ENCODE data around the gene RNASET2.
A peak's percentile ranks its signal among the peaks of the same experiment; 100 is the strongest.

RNASET2 gene

DNA sequence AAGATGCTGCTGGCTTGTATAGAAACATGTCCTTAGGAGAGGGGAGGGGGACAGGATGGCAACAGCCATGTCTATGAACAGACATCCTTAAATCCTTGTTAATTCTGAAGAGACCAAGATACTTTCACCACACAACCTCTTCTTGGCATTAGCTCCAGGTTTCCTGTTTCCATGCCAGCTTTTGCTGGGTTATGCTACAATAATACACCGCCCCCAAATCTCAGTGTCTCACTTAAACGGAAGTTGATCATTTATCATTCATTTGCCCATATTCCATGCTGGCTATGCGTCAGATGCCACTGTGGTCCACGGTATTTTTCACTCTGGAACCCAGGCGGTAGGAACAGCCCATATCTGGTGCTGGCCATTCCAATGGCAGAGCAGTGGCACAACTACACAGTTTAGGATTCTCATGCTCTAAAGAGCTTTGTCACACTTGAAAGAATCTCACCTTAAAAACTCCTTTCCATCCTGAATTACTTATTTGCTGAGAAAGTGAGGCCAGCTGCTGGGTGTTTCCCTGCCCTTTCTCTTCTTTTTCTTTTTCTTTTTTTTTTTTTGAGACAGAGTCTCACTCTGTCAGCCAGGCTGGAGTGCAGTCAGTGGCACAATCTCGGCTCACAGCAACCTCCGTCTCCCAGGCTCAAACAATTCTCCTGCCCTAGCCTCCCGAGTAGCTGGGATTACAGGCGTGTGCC lies 3.7 kb upstream of the RNASET2 start:
- H3K4me3 ChIP-seq (ENCODE audit: severe bottlenecking) = no peak overlapping the region
- no peak overlapping the region for H3K27ac ChIP-seq (ENCODE audit: poor library complexity, severe bottlenecking)
- DNase-seq (ENCODE audit: low spot score) (no peak), ATAC-seq (ENCODE audit: low read depth) (no peak)
- H3K36me3 ChIP-seq (ENCODE audit: low read depth) = no peaks in the 10 kb centered on the region
- TF ChIP-seq, protein P1, sequence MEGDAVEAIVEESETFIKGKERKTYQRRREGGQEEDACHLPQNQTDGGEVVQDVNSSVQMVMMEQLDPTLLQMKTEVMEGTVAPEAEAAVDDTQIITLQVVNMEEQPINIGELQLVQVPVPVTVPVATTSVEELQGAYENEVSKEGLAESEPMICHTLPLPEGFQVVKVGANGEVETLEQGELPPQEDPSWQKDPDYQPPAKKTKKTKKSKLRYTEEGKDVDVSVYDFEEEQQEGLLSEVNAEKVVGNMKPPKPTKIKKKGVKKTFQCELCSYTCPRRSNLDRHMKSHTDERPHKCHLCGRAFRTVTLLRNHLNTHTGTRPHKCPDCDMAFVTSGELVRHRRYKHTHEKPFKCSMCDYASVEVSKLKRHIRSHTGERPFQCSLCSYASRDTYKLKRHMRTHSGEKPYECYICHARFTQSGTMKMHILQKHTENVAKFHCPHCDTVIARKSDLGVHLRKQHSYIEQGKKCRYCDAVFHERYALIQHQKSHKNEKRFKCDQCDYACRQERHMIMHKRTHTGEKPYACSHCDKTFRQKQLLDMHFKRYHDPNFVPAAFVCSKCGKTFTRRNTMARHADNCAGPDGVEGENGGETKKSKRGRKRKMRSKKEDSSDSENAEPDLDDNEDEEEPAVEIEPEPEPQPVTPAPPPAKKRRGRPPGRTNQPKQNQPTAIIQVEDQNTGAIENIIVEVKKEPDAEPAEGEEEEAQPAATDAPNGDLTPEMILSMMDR (IDR thresholded peaks at IDR 0.05; ENCODE audit: poor library complexity, severe bottlenecking) = no peak
- no peaks in the 10 kb centered on the region for H3K27me3 ChIP-seq (ENCODE audit: insufficient read depth, poor library complexity, severe bottlenecking)
- H3K4me1 ChIP-seq (ENCODE audit: insufficient read depth, poor library complexity, severe bottlenecking) = no peaks in the 10 kb centered on the region
- H3K9me3 ChIP-seq (ENCODE audit: severe bottlenecking) = no peaks in the 10 kb centered on the region

DNA sequence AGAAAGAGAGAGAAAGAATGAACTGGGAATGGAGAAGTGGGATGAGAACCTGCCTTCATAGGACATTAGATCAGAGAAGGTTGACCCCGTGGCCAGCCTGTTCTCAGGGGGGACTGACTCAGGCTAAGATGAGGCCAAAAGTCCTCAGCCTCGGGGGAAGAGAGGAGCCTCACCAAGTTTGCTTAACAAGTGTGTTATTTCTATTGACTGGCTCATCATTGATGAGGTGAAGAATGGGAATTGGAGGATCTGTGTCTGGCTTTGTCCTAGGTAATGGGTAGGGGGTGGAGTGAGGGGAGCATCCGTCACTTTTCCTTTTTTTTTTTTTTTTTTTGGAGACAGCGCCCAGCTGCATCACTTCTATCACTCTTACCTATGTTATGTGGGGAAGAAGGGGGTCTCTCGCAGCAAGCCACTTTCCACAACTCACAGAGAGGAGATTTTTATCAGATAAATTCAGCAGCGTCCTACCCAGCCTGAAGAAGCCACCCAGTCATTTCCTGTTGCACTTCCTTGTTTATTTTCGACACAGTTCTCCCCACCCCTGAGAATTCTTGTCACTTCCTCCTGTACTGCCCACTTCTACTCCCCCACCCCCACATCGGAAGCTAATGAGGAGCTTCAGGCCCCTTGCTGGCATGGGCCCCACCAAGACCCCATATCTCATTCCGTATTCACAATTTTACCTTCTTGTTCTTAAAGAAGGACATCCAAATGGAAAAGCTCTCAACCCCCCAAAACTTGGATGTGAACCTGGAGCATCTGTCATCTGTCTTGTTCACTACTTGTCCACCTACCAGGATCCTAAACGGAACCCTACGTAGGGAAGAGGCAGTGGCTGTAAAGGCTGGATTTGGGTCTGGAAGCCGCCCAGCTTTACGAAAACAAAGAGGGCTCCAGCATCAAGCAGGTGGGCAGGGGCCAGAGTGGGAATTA lies 2.8 kb upstream of the RNASET2 start:
- TF ChIP-seq, protein P1 (IDR thresholded peaks at IDR 0.05; ENCODE audit: poor library complexity, severe bottlenecking) = no peak
- Histone ChIP-seq H3K9me3 (ENCODE audit: severe bottlenecking) (no peaks in the 10 kb centered on the region), H3K36me3 (ENCODE audit: low read depth) (no peaks in the 10 kb centered on the region), H3K4me3 (ENCODE audit: severe bottlenecking) (no peak overlapping the region), H3K27ac (ENCODE audit: poor library complexity, severe bottlenecking) (no peak overlapping the region), H3K27me3 (ENCODE audit: insufficient read depth, poor library complexity, severe bottlenecking) (no peaks in the 10 kb centered on the region), H3K4me1 (ENCODE audit: insufficient read depth, poor library complexity, severe bottlenecking) (no peaks in the 10 kb centered on the region)
- DNase-seq (ENCODE audit: low spot score) = no peak
- ATAC-seq (ENCODE audit: low read depth) = no peak

DNA sequence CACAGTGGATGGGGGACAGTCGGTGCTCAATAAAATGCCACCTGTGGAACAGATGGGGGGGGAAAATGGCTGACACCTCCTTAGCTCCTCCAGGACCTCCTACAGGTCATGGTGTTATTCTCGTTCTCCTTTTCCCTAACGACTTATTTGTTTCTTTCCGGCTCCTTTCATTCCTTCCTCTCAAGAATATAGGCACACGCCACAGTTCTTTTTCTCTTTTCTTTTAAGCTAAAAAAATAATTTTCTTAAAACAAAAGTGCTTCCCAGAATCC lies 1.4 kb upstream of the RNASET2 start:
- TF ChIP-seq, protein P1 (IDR thresholded peaks at IDR 0.05; ENCODE audit: poor library complexity, severe bottlenecking) = no peak
- no peaks in the 10 kb centered on the region for H3K4me1 ChIP-seq (ENCODE audit: insufficient read depth, poor library complexity, severe bottlenecking)
- DNase-seq (ENCODE audit: low spot score) (no peak), ATAC-seq (ENCODE audit: low read depth) (no peak)
- no peaks in the 10 kb centered on the region for H3K36me3 ChIP-seq (ENCODE audit: low read depth)
- H3K27ac ChIP-seq (ENCODE audit: poor library complexity, severe bottlenecking) = no peak overlapping the region
- H3K9me3 ChIP-seq (ENCODE audit: severe bottlenecking) = no peaks in the 10 kb centered on the region
- H3K27me3 ChIP-seq (ENCODE audit: insufficient read depth, poor library complexity, severe bottlenecking) = no peaks in the 10 kb centered on the region
- H3K4me3 ChIP-seq (ENCODE audit: severe bottlenecking) = no peak overlapping the region

DNA sequence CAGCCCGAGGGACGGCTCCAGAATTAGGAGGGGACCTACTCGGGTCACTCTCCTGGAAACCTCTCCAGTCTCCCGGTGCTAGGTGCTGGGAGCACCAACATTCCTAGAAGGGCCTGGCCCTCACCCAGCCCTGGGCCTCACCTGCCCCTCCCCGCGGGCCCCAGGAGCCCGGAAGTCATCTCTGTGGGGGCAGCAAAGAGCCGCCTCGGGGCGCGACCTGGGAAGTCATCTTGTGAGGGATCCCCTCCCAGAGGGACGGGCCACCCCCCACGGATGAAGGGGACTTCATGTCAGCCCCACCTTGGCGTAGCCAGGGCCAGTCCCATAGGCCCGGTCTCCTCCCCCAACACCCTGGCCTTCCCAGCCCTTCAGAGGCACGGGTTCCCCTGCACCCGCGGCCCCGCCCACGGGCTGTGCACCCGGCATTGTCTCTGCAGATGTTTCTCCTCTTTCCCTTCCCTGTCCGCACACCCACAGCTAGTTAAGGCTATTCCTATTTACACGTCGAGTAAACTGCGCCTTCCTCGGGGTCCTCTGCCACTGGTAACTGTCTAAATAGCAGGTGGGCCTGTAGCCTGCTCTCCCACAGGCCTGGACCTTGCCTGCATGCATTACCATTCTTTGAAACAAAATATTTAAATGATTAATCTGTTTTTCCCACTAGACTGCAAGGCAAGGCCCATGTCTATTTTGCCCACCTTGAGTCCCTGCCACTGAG lies 896 bp upstream of the RNASET2 start:
- TF ChIP-seq, protein P1 (IDR thresholded peaks at IDR 0.05; ENCODE audit: poor library complexity, severe bottlenecking) = no peak
- ATAC-seq (ENCODE audit: low read depth) (peak; percentile 17; the same call in 2 of the 3 replicates), DNase-seq (ENCODE audit: low spot score) (no peak)
- no peaks in the 10 kb centered on the region for H3K9me3 ChIP-seq (ENCODE audit: severe bottlenecking)
- H3K36me3 ChIP-seq (ENCODE audit: low read depth) = no peaks in the 10 kb centered on the region
- no peaks in the 10 kb centered on the region for H3K4me1 ChIP-seq (ENCODE audit: insufficient read depth, poor library complexity, severe bottlenecking)
- H3K4me3 ChIP-seq (ENCODE audit: severe bottlenecking) = peak overlapping the region; percentile 61
- H3K27me3 ChIP-seq (ENCODE audit: insufficient read depth, poor library complexity, severe bottlenecking) = no peaks in the 10 kb centered on the region
- H3K27ac ChIP-seq (ENCODE audit: poor library complexity, severe bottlenecking) = no peak overlapping the region

Data from RWPE2 (cell line).